MM.1S (cell line): ENCODE results near the gene SPHK1.
A peak's percentile ranks its signal among the peaks of the same experiment; 100 is the strongest.

Source experiments
- DNase-seq: peaks from one replicate; pipeline ENCODE4 v3.0.0-alpha.2; 2015
- H2AFZ ChIP-seq: fragments of 300-600 bp; sonication (generic); 2 replicates; pipeline ENCODE4 v1.6.0; 2016; ENCODE audit warnings: antibody characterized with exemption, low read length
- H3F3A ChIP-seq: fragments of 300-600 bp; sonication (generic); 2 replicates; pipeline ENCODE4 v1.6.1; 2016; ENCODE audit warnings: mild to moderate bottlenecking, antibody characterized with exemption, low read length, moderate library complexity, mixed read lengths; ENCODE audit not compliant: insufficient read depth
- H3K27ac ChIP-seq: fragments of 300-600 bp; sonication (generic); 2 replicates; pipeline ENCODE4 v1.5.1; 2016; ENCODE audit warnings: mild to moderate bottlenecking, low read length
- H3K27me3 ChIP-seq: fragments of 300-600 bp; sonication (generic); replicated peaks from 2 replicates; pipeline ENCODE4 v1.6.0; 2016; ENCODE audit warnings: low read length; ENCODE audit not compliant: insufficient read depth
- H3K36me3 ChIP-seq: fragments of 300-600 bp; sonication (generic); replicated peaks from 2 replicates; pipeline ENCODE4 v1.6.1; 2016; ENCODE audit warnings: mild to moderate bottlenecking, low read length, mixed read lengths; ENCODE audit not compliant: insufficient read depth
- H3K4me1 ChIP-seq: fragments of 300-600 bp; sonication (generic); 2 replicates; pipeline ENCODE4 v1.6.1; 2016; ENCODE audit warnings: low read length, mixed read lengths
- H3K4me2 ChIP-seq: fragments of 300-600 bp; sonication (generic); 2 replicates; pipeline ENCODE4 v1.6.0; 2016; ENCODE audit warnings: low read depth, low read length
- H3K4me3 ChIP-seq: fragments of 300-600 bp; sonication (generic); 2 replicates; pipeline ENCODE4 v1.5.1; 2016; ENCODE audit warnings: low read length, mixed read lengths
- H3K79me2 ChIP-seq: fragments of 300-600 bp; sonication (generic); 2 replicates; pipeline ENCODE4 v1.6.1; 2016; ENCODE audit warnings: mixed run types, low read length, mixed read lengths
- H3K9ac ChIP-seq: fragments of 300-600 bp; sonication (generic); 2 replicates; pipeline ENCODE4 v1.6.1; 2016; ENCODE audit warnings: low read length, mixed read lengths
- H3K9me2 ChIP-seq: fragments of 300-600 bp; sonication (generic); replicated peaks from 2 replicates; pipeline ENCODE4 v1.6.1; 2016; ENCODE audit warnings: mild to moderate bottlenecking, low read length, mixed read lengths; ENCODE audit not compliant: insufficient read depth
- H3K9me3 ChIP-seq: fragments of 300-600 bp; sonication (generic); replicated peaks from 2 replicates; pipeline ENCODE4 v1.6.1; 2016; ENCODE audit warnings: mild to moderate bottlenecking, low read length, mixed read lengths; ENCODE audit not compliant: insufficient read depth
- H4K20me1 ChIP-seq: fragments of 300-600 bp; sonication (generic); 2 replicates; pipeline ENCODE4 v1.6.1; 2016; ENCODE audit warnings: mild to moderate bottlenecking, low read length, moderate library complexity, mixed read lengths; ENCODE audit not compliant: insufficient read depth
- CTCF ChIP-seq: fragments of 300-600 bp; sonication (generic); IDR thresholded peaks from 2 replicates; pipeline ENCODE4 v1.5.1; 2016; ENCODE audit warnings: antibody characterized with exemption, low read length, mixed read lengths
- EZH2 ChIP-seq: fragments of 300-600 bp; sonication (generic); optimal IDR thresholded peaks from 2 replicates; pipeline ENCODE3; 2017; ENCODE audit warnings: low read depth, mild to moderate bottlenecking, antibody characterized with exemption, low read length, mixed read lengths
- EZH2phosphoT487 ChIP-seq: fragments of 300-600 bp; sonication (generic); IDR thresholded peaks from 2 replicates; pipeline ENCODE4 v1.6.1; 2018; ENCODE audit warnings: antibody characterized with exemption, low read length

Gene SPHK1

DNA sequence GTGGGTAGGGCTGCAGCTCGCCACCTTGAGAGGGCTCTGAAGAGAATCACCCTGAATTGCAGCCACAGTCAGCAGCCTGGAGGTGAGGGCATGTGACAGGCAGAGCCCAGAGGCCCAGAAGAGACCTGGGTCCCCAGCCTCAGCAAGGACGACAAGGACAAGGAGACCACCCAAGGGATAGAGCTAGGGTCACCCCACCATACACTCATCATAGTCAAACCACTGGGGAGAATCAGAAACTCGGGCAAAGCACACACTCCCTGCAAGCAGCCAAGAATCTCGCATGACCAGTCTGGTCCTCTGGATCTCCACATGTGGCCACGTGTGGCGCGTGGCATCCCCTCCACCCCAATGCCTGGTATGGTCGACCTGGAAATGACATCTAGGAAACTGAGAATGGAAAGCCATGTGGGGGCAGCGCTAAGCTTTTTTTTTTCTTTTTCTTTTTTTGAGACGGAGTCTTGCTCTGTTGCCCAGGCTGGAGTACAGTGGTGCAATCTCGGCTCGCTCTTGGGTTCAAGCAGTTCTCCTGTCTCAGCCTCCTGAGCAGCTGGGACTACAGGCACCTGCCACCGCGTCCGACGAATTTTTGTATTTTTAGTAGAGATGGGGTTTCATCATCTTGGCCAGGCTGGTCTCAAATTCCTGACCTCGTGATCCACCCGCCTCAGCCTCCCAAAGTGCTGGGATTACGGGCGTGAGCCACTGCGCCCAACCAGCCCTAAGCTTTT lies 4.6 kb upstream of the SPHK1 start:
- H3K27me3 ChIP-seq, result peaks cover 13% of the 10 kb centered on the region
- H3F3A ChIP-seq, result peaks cover 5% of the 10 kb centered on the region
- no peak overlapping the region for H3K9ac ChIP-seq
- no peak overlapping the region for H3K27ac ChIP-seq
- no peaks in the 10 kb centered on the region for H3K9me2 ChIP-seq
- no peaks in the 10 kb centered on the region for H3K36me3 ChIP-seq
- no peaks in the 10 kb centered on the region for H3K9me3 ChIP-seq
- H3K79me2 ChIP-seq, result no peaks in the 10 kb centered on the region
- H4K20me1 ChIP-seq, result no peaks in the 10 kb centered on the region
- H3K4me2 ChIP-seq, result no peak overlapping the region
- TF ChIP-seq EZH2 (no peak), CTCF (no peak), EZH2phosphoT487 (no peak)
- DNase-seq, result no peak
- H2AFZ ChIP-seq, result no peak overlapping the region
- no peak overlapping the region for H3K4me3 ChIP-seq
- H3K4me1 ChIP-seq, result peaks cover 4% of the 10 kb centered on the region; the same call in 1 of the 2 replicates

DNA sequence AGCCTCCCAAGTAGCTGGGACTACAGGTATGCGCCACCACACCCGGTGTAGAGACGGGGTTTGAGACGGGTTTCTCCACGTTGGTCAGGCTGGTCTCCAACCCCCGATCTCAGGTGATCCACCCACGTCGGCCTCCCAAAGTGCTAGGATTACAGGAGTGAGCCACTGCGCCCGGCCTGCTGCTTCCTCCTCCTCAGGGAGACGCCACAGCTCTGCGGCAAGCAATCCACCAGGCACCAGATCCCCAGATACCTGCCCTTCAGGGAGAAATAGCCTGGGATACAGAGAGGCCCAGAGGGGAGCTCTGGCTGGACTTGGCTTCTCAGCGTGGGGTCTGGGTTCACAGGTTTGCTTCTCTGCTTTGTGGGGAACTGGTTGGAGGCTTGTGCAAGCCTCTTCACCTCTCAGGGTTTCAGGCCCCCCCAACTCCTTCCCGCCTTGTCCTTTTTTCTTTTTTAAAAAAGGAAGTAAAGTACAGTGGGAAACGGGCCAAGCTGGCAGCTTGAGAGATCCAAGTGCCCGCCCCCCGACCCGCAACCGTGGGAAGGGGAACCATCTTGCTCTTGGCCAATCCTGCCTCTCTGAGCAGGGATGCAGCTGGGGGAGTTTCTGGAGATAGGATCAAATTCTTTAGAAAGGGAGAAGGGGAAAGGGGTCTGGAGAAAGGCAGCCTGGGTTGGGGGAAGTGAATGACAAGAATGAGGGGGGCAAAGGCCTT lies 2.6 kb upstream of the SPHK1 start:
- no peak overlapping the region for H2AFZ ChIP-seq
- H4K20me1 ChIP-seq, result no peaks in the 10 kb centered on the region
- peaks cover 11% of the 10 kb centered on the region; the same call in 1 of the 2 replicates for H3K4me1 ChIP-seq
- H3K9me2 ChIP-seq, result no peaks in the 10 kb centered on the region
- no peak overlapping the region for H3K9ac ChIP-seq
- H3F3A ChIP-seq, result peaks cover 9% of the 10 kb centered on the region
- TF ChIP-seq EZH2 (no peak), CTCF (no peak), EZH2phosphoT487 (no peak)
- no peaks in the 10 kb centered on the region for H3K9me3 ChIP-seq
- H3K27me3 ChIP-seq, result peaks cover 18% of the 10 kb centered on the region
- H3K79me2 ChIP-seq, result no peaks in the 10 kb centered on the region
- H3K27ac ChIP-seq, result no peak overlapping the region
- no peaks in the 10 kb centered on the region for H3K36me3 ChIP-seq
- DNase-seq, result no peak
- no peak overlapping the region for H3K4me2 ChIP-seq
- H3K4me3 ChIP-seq, result no peak overlapping the region

DNA sequence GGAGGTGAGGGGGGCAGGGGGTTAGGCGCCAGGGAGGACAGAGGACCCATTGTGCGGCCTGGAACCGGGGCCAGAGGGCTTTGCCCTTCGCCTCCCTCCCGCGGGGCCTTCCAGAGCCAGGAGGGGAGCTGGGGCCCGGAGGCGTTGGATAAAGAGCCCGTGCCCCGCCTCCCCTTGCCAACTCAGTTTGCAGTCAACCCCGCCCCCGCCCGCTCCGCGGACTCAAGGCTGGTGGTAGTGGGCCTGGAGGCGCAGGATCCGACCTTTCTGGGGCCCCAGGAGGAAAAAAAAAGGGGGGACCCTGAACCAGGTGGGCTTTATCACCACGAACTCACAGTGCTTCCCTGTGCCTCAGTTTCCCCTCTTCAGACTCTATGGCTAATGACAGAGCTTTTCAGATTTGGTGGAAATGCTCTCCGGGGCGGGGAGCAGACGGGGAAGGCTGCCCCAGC lies 2.0 kb upstream of the SPHK1 start:
- Histone ChIP-seq H3K27me3 (peaks cover 18% of the 10 kb centered on the region), H3F3A (peaks cover 10% of the 10 kb centered on the region), H2AFZ (peak overlapping the region; percentile 93), H3K79me2 (no peaks in the 10 kb centered on the region), H3K36me3 (no peaks in the 10 kb centered on the region), H3K9me2 (no peaks in the 10 kb centered on the region), H3K9me3 (no peaks in the 10 kb centered on the region), H3K4me1 (peaks cover 11% of the 10 kb centered on the region; the same call in 1 of the 2 replicates), H3K4me2 (peak overlapping the region; percentile 100), H3K9ac (peak overlapping the region; percentile 59; the same call in 1 of the 2 replicates), H3K4me3 (peak overlapping the region; percentile 69), H4K20me1 (no peaks in the 10 kb centered on the region), H3K27ac (no peak overlapping the region)
- TF ChIP-seq EZH2, result no peak
- no peak for TF ChIP-seq EZH2phosphoT487
- DNase-seq, result no peak
